Stimulated activated CD8-positive, alpha-beta memory T cell treated with anti-CD3 and anti-CD28 coated beads, Interleukin-7, amount 100 ng/mL, for 4 hours (primary cell): ENCODE results near the gene PLEKHG2.

Experiments
- DNase-seq, 2 donors: peaks; one replicate each; pipeline ENCODE4 v3.0.0-alpha.2; 2020; ENCODE audit warnings: low read depth in 2 of 2

The PLEKHG2 gene

DNA sequence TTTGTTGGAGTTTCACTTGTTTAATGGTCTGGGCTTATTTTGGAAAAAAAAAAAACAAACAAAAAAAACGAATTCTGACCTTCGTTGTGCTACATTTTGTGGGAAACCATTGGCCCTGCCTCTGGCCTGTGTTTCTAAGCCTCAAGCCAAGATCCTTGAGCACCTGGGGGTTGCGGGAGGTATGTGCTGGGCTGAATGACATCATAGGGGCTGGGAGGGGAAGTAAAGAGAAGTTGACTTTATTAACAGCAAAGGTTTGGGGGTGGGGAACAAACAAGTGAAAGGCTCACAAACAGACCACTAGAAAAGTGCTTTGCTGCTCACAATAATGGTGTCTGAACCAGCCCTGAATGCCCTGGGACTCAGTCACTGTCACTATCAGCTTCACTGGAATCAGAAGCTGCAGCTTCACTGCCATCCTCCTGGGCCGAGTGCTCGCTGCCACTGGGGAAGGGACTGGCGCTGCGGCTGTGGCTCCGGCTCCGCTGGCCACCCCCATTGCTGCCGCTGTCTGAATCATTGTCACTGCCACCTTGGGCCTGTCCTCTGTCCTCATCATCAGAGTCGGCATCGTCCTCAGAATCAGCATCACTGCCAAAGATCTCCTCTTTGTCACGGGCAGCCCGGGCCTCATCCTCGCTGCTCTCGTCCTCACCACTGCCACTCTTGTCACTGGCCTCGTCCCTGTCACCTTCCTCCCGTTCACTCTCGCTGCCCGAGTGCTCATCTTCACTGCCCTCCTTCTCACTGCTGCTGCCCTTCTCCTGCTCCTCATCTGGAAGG lies 26.6 kb upstream of the PLEKHG2 start:
- DNase-seq: no peak

DNA sequence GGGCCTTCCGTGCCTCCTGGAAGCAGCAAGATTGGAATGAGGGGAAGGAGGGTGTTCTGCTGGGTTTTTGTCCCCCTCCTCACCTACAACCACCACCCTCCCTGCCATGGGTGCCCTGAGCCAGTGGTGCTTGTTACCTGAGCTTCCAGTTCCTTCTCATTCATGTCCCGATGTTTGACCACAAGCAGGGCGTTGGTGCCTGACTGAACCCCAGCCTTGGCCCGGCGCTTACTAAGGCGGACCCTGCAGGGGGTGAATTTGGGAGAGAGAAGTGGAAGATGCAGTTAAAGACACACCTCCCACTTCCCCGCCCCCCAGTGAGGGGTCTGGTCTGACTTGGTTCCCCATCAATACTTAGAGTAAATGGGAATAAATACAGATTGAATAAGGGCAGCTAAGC lies 25.9 kb upstream of the PLEKHG2 start:
- no peak for DNase-seq

DNA sequence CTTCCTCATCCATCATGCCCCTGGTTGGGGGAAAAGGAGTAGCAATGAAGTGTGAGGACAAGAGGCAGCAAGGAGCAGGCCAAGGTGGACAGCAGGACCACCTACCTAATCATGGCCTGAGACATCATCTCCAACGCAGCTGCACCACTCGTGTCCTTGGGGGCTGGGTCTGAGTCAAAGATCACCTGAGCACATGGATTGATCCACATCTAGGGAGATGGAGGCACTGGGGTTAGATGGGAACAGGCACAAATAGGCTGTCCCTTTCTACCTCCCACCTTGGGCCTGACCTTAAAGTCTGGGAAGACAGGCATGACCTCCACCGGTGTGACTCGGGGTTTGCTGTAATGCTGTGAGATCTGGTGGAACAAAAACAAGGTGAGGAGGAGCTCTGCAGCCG lies 23.8 kb upstream of the PLEKHG2 start:
- DNase-seq: no peak

DNA sequence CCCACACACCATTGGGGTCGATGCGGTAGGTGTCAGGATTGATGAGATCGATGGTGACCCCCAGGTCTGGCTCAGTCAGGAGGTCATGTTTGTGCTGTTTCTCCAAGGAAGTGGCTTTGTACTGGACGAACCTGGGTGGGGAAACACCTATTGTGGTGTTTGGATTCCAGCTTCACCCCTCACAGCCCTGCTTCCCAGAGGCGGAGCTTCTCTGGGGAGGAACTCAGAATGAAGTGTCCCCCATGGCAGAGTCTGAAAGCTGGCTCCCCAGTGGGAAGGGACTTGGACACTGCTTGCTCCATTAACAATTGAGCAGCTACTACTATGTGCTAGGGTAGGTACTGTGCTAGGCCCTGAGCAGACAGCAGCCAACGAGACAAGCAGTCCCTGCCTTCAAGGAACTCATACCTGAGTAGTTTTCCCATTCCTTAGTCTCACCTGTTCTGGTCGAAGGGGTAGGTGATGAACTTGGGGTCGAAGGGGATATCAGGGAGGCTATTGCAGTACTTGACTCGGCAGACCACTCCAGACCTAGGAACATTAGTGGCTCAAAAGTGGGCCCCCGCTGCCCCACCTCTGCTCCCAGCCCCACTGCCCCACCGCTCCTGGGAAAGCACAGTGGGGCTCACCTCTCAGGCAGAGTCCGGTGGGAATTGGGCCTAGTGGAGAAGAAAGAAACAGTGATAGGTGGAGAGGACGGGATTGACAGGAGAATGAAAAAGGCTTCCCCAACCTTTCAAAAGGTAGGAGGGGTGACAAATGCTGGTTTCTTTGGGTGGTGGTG lies 22.6 kb upstream of the PLEKHG2 start:
- no peak for DNase-seq

DNA sequence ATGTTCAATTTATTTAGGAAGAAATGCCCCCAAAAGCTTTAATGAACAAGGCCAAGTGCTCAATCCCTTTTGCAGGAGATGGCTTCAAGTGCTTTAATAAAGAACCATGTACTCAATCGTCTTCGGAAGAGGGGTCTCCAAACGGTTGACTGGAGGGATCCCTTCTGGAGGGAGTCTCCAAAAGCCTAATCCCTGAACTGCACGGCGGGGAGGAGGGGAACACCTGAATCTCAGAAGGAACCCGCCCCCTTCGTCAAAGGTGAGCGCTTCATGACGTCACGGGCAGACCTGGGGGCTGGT lies 22.1 kb upstream of the PLEKHG2 start:
- DNase-seq: peak in 1 of 2 donors; percentile 73

DNA sequence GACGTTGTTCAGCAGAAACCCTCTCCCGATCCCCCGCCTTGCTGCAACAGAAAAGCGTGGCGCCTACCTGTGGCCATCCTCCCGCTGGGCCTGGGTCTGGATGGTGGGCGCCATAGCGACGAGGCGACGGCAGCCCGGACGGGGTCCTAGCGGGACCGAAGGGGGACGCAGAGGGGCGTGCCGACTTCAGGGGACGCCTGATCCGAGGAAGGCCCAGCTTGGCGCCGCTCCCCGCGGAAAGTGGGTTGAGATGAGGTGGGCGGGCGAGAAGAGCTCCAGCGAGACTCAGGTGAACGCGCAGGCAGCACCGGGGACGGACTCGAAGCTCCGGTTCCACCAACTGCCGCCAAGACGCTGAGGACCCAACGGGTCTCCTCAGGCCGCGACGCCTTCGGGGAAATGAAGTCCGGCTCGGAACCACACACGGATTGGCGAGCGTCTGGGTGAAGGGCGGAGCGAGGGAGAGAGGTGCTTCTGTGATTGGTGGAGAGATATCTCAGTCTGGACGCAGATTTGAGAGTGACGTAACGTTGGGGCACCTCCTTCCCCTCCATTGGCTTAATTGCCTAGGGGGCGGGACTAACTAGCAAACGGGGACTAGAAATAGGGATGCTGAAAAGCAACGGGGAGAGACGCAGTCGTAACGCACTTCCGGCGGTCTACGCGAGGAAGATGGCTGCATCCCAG lies 21.6 kb upstream of the PLEKHG2 start, which contains the start of the genes MED29 and PAF1:
MED29 (plus strand) TSS at position 628 of the 687 bp plus-strand sequence; CDS start at position 673, 45 bp downstream.
PAF1 (minus strand) TSS at position 356 of the 687 bp plus-strand sequence; CDS start at position 114, 242 bp downstream.
- peak; percentile 93 to 96 for DNase-seq

DNA sequence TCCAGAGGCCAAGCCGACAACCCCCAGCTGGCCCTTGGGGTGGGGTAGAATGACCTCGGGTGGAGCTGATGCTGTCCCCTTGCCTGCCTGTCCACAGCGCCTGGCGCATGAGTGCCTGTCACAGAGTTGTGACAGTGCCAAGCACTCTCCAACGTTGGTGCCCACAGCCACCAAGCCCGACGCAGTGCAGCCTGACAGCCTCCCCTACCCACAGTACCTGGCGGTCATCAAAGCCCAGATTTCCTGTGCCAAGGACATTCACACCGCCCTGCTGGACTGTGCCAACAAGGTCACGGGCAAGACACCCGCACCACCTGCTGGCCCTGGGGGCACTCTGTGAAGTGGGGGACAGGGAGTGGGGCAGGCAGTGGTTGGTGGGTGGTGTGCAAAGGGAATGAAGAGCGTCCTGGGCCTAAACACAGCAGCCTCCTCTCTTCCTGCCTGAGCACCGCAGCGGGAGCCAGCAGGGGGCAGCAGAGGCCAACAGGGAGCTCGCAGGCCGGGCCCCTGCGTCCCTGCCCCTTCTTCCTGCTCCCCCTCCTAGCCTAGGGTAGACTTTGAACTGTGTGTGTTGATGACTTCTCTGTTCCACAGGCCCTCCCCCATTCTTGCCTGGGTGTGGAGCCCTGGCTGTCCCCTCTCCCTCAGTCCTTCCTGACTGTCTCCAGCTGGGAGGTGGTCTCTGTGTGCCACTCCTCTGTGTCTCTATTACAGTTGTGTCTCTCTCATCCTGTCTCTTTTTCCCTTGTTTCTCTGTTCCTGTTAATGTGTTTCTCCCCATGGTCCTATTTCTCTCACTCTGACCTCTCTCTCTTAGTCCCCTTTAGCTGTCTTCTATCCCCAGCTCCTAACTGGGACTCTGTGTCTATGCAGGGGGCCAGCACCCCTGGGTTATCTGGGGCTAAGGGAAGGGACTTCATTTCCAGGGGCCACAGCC lies 14.8 kb upstream of the PLEKHG2 start:
- peak; percentile 87 to 89 for DNase-seq

DNA sequence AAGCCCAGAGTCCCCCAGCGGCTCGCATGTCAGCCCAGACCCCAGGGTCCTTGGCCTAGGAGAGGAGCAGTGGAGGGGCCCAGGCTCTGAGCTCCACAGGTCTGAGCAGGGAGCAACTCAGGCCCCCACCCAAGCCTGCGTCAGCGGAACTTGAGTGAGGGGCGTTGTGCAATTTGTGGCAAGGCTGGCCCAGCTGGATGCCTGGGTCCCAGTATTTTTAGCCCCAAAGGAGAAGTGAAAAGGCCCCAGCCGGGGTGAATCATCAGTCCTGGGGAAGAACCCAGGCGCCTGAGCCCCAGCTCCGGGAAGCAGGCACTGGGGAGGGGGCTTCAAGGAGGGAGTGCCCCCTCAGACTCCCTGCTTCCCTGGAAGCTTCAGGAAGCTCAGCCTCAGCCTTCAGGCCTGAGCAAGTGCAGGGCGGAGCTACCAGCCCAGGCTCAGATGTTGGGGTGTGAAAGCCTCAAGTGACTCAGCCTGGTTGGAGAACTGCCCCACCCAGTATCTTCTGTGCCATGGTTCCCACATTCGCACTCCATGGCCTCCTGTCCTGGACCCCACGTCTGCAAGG lies 14.1 kb upstream of the PLEKHG2 start:
- DNase-seq: no peak

DNA sequence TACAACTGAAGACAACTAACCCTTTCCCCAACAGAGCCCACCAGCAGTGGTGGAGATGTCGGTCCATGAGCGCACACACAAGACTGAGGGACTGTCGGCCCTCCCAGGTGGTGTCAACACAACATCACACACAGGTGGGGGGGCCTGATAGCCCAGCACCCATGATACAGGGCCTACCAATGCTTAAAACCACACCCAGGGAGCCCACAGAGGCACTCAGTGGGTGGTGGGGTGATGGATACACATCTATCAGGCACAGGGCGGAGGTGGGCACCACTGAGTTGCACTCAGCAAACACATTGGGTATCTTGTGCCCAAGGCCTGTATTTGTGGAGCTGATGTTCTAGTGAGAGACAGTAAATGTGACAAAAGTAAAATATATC lies 12.8 kb upstream of the PLEKHG2 start:
- DNase-seq: no peak

DNA sequence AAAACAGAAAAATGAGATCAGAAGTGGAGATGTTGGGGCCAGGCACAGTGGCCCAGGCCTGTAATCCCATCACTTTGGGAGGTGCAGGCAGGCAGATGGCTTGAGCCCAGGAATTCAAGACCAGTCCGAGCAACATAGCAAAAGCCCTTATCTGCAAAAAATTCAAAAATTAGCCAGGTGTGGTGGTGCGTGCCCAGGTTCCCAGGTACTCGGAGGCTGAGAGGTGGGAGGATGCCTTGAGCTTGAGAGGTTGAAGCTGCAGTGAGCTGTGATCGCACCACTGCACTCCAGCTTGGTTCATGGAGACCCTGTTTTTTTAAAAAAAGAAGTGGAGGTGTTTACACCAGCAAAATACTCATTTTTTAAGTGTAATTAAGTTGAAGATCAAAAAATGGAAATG lies 12.4 kb upstream of the PLEKHG2 start:
- no peak for DNase-seq

DNA sequence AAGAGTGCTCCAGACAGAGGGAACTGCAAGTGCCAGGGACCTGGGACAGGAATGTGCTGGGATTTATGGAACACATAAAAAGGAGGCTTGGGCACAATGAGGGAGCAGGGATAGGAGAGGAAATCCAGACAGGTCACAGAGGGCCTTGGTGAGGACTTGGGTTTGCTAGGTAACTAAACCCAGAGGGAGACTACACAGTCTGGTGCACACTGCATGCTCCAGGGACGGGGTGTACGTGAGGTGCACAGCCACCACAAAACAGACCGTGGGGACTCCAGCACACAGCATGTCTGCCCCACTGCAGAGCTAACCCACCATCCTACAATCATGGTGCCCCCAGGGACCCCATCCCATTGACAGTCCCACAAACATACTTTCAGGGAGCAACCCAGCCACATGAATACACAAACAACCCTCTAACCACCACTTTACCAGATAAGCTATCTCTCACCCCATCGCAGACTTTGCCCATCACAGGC lies 11.4 kb upstream of the PLEKHG2 start:
- no peak for DNase-seq

DNA sequence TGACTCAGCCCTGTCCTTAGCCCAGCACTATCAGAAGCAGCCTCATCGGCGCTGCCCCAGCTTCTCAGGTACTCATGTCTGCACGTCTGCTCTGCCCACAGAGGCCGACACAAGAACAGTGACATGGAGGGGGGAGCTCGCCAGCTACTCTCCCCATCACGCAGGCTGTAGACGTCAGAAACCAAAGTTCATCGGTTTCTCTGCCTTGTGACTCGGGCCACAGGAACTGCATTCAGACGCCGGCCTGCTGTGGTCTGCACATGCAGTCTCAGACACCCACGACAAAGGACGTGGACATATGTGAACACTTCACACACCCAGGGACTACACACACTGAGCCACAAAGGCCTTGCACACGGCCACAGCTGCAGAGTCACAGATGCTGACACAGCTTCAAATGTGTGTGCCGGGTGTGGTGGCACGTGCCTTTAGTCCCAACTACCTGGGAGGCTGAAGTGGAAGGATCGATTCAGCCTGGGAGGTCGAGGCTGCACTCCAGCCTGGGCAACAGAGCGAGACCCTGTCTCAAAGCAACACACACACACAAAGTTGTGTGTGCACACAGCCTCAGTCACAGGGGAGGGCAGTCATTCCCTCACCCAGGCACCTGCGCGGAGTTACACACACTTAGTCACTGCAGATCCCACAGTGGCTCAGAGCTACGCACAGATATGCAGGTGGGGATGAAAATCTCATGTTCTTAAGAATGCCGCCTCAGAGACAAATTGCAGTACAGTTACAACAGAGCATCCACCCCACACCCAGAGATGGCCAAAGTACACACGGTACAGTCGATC lies 10.7 kb upstream of the PLEKHG2 start:
- peak; percentile 74 to 77 for DNase-seq

DNA sequence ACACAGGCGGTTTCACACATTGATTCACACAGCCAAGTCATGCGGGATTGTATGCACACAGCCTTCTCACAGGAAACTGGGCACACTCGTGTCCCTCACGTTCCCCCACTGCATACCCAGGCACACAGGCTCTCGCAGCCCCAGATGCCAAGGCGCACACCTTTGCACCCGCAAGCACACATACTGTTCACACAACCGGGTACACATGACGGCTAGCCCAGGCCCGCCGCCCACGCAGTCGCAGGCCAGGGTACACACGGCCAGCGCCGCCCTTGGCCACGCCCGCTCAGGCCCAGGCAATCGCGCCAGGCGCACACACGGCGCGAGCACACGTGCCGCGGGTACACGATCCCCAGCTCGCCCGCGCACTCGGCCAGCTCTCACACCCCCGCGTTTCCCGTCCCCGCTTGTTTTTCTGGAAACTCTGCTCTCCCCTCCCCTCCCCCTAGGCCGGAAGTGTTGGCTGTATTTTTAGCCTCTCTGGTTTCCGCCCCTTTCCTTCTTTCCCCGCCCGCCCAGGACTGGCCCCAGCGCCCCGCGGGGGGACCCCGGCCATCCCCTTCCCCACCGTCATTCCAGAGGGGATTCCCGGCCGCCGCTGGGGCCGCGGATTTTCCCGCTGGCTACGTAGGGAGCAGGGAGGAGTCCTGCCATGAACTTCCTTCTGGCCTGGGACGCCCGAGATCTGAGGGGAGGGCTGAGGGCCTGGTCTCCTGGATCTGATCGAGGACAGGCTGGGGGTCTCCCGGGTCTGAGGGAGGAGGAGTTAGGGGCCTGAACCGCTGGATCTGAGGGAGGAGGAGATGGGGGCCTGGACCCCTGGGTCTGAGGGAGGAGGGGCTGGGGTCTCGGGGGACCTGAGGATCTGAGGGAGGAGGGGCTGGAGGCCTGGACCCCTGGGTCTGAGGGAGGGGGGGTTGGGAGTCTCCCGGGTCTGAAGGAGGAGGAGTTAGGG lies 9.8 kb upstream of the PLEKHG2 start:
- DNase-seq: peak; percentile 80 to 81

DNA sequence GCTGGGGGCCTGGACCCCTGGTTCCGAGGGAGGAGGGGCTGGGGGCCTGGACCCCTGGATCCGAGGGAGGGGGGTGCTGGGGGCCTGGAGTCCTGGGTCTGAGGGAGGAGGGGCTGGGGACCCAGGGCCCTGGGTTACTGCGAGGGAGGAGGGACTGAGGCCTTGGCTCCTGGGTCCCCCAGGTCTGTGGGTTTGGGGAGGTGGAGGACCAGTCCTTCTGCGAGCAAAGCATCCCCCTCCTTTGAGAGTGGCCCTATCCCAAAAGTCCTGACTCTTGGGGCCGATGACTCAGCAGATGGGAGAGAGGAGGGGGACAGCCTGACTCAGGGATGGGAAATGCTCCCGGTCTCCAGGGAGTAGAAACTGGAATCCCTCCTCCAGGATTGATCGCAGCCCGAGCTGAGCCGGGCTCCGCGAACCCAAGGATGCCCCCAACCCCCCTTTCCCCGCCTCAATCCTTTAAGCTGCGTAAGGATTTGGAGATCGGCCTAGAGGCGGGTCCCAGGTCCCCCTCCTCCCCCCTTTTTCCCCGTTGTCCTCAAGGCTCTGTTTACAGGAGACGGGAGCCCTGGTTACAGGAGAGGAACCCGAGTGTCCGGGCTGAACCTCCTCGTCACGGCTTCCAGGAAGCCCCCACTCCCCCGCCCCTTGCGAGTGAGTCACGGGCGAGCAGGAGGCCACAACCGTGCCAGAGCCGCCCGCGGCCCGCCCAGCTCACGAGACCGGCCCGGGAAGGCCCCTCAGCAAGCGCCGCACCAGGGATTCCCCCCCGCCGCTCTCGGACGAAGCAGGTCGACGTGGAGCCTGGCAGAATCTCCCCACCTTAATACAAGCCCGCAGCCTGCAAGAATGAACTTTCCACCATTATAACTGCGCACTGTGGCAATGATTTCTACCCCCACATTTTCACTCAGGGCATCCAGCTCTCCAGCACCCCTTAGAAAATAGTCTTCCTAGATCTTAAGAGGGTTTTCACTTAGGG lies 8.8 kb upstream of the PLEKHG2 start:
- peak; percentile 91 to 96 for DNase-seq

DNA sequence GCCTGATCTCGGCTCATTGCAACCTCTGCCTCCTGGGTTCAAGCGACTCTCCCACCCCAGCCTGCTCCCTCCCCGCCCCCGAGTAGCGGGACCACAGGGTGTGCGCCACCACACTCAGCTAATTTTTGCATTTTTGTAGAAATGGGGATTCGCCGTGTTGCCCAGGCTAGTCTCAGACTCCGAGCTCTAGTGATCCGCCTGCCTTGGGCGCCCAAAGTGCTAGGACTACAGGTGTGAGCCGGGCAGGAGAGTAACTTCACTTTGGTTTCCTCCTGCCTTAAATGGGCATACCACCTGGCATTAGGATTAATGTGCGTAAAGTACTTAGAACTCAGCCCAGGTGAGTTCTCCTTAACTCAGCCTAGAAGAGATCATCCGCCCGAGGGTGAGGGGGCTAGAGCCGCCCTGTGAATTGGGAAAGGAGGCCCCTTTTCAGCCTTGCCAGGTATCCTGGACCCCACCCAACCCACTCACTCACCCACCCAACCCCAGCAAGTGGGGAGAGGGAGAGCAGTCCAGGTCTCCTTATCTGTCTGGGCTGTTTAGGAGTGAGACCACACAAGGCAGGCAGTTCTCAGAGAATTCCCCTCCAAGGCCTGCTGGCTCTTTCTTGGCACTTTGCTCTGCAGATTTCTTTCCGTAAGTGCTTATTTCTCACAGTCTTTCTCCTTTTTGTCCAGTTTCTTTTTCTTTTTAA lies 7.1 kb upstream of the PLEKHG2 start:
- no peak for DNase-seq

DNA sequence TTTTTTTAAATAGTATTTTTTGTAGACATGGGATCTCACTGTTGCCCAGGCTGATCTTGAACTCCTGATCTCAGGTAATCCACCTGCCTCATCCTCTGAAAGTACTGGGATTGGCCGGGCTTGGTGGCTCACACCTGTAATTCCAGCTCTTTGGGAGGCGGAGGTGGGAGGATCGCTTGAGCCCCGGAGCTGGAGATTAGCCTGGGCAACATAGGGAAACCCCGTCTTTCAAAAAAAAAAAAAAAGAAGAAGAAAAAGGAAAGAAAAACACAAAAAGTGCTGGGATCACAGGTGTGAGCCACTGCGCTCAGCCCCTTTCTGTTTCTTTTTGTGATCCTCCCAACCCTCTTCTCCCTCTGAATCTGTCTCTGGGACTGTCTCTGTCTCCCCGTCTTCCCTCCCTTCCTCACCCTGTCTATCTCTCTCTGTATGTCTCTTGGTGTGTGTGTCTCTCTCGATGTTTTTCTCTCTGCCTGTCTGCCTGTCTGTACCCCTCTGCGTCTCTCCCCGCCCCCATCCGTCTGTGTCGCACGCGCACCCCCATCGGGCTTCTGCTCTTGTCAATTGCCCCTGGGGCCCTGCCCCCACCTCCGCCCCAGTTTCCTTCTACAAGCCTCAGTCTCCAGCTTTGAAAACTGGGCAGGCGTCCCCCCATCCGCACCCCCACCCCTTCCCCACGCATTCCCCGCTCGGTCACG lies 6.4 kb upstream of the PLEKHG2 start:
- peak; percentile 84 to 87 for DNase-seq
